HCT116 (cell line): Measurements from ENCODE around the gene PAM16. TPM values are rescaled to one million over a fixed set of nuclear protein-coding genes. Genes with fewer than 3 reads are reported as not detected.
"Not testable (repeated sequence)": the region's sequence is repeated elsewhere in the genome, so short reads cannot be mapped to it uniquely, and the experiment has no call there.

ENCODE experiments used
- ATAC-seq: fragments of 200-7000 bp; cut with Tn5 transposase; 2 replicates; pipeline ENCODE4 v1.9.1; 2020; ENCODE audit warnings: mild to moderate bottlenecking, moderate library complexity
- BruUV-seq: library from RNA; stranded (reverse); fragments of 400-500 nt; replicated peaks from 2 replicates; lab custom pipeline; 2021; lab: Mats Ljungman, UMichigan
- CTCF ChIA-PET: fragments of 300-600 bp; sonication (Branson Sonifier 250); formaldehyde crosslinking; loops from one replicate; lab custom pipeline; 2021; ENCODE audit warnings: antibody characterized with exemption; lab: Charles Lee
- POLR2A ChIA-PET: fragments of 300-600, 350-600 bp; sonication (Branson Sonifier 250); formaldehyde crosslinking; loops from one replicate; lab custom pipeline; 2021; ENCODE audit warnings: antibody characterized with exemption; lab: Charles Lee
- RAD21 ChIA-PET, 2 experiments: fragments of 300-600 bp; sonication (Branson Sonifier 250); formaldehyde crosslinking; loops; one replicate each; lab custom pipeline; 2023; ENCODE audit warnings: low total read pairs in 2 of 2; ENCODE audit not compliant: uncharacterized antibody in 2 of 2, unreplicated experiment in 2 of 2, low non-redundant PET in 1 of 2; lab: Charles Lee
- DNase-seq: peaks from one replicate; pipeline ENCODE4 v3.0.0-alpha.2; 2010; ENCODE audit warnings: low read depth, low spot score
- H2AFZ ChIP-seq: fragments of 200-600 bp; shearing (Covaris generic), sonication (generic); 2 replicates; pipeline ENCODE4 v1.6.1; 2017; ENCODE audit warnings: low read depth, mixed run types, mixed read lengths, antibody characterized with exemption, low read length; ENCODE audit not compliant: poor library complexity, severe bottlenecking
- H3K27ac ChIP-seq: 2 replicates; pipeline ENCODE4 v1.5.1; 2012; ENCODE audit warnings: low read depth, low read length
- H3K27me3 ChIP-seq: fragments of 200-600 bp; sonication (generic); 2 replicates; pipeline ENCODE4 v1.6.1; 2016; ENCODE audit warnings: mixed run types, low read length, mixed read lengths; ENCODE audit not compliant: insufficient read depth
- H3K36me3 ChIP-seq, 2 experiments: fragments of 200-500 bp in 1 of 2; fragments of 200-600 bp in 1 of 2; sonication (Bioruptor generic) in 1 of 2; sonication (generic) in 1 of 2; 2 replicates each; pipeline versions ENCODE4 v1.5.1 to v1.6.1; 2014 to 2016; ENCODE audit warnings: low read length in 2 of 2, inconsistent platforms in 1 of 2, mixed read lengths in 1 of 2, mixed run types in 1 of 2; ENCODE audit not compliant: insufficient read depth in 2 of 2, control insufficient read depth in 1 of 2
- H3K4me1 ChIP-seq, 2 experiments: fragments of 200-600 bp in 1 of 2; sonication (generic) in 1 of 2; 2 replicates each; pipeline versions ENCODE4 v1.5.1 to v1.6.1; 2012 to 2017; ENCODE audit warnings: low read length in 2 of 2, inconsistent platforms in 1 of 2, mild to moderate bottlenecking in 1 of 2, mixed read lengths in 1 of 2, mixed run types in 1 of 2, moderate library complexity in 1 of 2; ENCODE audit not compliant: insufficient read depth in 2 of 2, control insufficient read depth in 1 of 2
- H3K4me2 ChIP-seq: fragments of 200-600 bp; sonication (generic); 2 replicates; pipeline ENCODE4 v1.6.1; 2017; ENCODE audit warnings: mixed run types, low read length, mixed read lengths
- H3K4me3 ChIP-seq, 2 experiments: fragments of 200-600 bp in 1 of 2; sonication (generic) in 1 of 2; replicated peaks in 1 of 2; 2 replicates each; pipeline ENCODE4 v1.5.1; 2011 to 2016; ENCODE audit warnings: low read length in 2 of 2, control low read depth in 1 of 2, low read depth in 1 of 2, mild to moderate bottlenecking in 1 of 2, mixed read lengths in 1 of 2, mixed run types in 1 of 2
- H3K79me2 ChIP-seq: fragments of 200-600 bp; sonication (generic); 2 replicates; pipeline ENCODE4 v1.6.1; 2017; ENCODE audit warnings: mild to moderate bottlenecking, mixed run types, low read length, moderate library complexity, mixed read lengths; ENCODE audit not compliant: insufficient read depth
- H3K9ac ChIP-seq: fragments of 200-600 bp; sonication (generic); 2 replicates; pipeline ENCODE4 v1.6.1; 2016; ENCODE audit warnings: low read length, mixed read lengths
- H3K9me2 ChIP-seq: fragments of 200-600 bp; sonication (generic), shearing (Covaris generic); 2 replicates; pipeline ENCODE4 v1.6.1; 2017; ENCODE audit warnings: mixed run types, mild to moderate bottlenecking, moderate library complexity; ENCODE audit not compliant: insufficient read depth
- H3K9me3 ChIP-seq, 2 experiments: fragments of 200-500 bp in 1 of 2; fragments of 200-600 bp in 1 of 2; sonication (Bioruptor generic) in 1 of 2; sonication (generic) in 1 of 2; 2 replicates each; pipeline ENCODE4 v1.6.1; 2014 to 2017; ENCODE audit warnings: low read length in 2 of 2, mixed read lengths in 2 of 2, inconsistent platforms in 1 of 2, low read depth in 1 of 2, mild to moderate bottlenecking in 1 of 2, mixed run types in 1 of 2, moderate library complexity in 1 of 2; ENCODE audit not compliant: control insufficient read depth in 1 of 2, insufficient read depth in 1 of 2
- H4K20me1 ChIP-seq: fragments of 200-600 bp; sonication (generic), shearing (Covaris generic); 2 replicates; pipeline ENCODE4 v1.6.1; 2017; ENCODE audit warnings: mixed run types, mild to moderate bottlenecking, moderate library complexity; ENCODE audit not compliant: insufficient read depth
- RAD21 ChIP-seq: IDR thresholded peaks from 2 replicates; pipeline ENCODE4 v1.6.1; 2012; ENCODE audit warnings: low read depth, mild to moderate bottlenecking
- intact Hi-C: fragments of 100-400 bp; cut with micrococcal nuclease; formaldehyde crosslinking; loops from 2 replicates; pipeline ENCODE4 v1.10.0; 2022
- total RNA-seq: library from RNA; stranded (reverse); gene quantifications from one replicate; pipeline ENCODE4 v1.2.1, GENCODE V29; 2021; ENCODE audit not compliant: unreplicated experiment

The PAM16 gene
- total RNA-seq, 1 experiment from 2014 or later: 102 TPM

DNA sequence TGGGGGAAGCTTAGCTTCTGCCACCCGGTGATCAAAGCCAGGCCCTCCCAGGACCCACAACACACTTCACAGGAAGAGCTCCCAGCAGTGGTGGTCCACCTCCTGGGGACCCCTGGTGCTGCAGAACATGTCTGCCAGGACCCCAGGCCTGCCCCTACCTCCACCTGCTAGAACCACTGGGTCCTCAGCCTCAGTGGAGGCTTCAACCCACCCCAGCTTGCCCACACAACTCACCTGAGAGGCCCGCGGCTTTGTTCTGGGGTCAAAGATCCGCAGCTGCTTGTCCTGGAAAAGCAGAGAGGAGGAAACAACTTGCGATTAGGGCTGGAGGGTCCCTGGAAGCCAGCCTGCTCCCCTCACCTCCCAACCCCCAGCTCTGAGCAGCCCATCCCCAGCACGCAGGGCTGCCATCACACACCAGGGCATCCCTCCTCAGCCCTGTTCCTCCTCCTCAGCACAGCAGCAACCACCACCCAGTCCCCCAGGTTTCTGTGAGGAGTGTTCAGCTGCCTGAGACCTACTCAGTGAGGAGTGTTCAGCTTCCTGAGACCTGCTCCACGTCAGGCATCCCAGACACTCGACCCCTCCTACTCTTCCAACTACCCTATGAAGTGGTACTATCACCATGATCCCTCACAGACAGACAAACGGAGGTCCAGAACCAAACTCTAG lies 44.1 kb upstream of the PAM16 start:
- Histone ChIP-seq H4K20me1 (no peaks in the 10 kb centered on the region), H3K9ac (no peak overlapping the region)
- TF ChIP-seq RAD21: no peak
- TF ChIP-seq, all 23 proteins: peak for 0
- ATAC-seq (no peak), DNase-seq (no peak)
- intact Hi-C loops: no loop called here
- Histone ChIP-seq H3K4me2 (no peak overlapping the region), H3K4me3 (no peak overlapping the region), H3K9me3 (no peaks in the 10 kb centered on the region), H3K4me1 (peaks cover 11 to 14% of the 10 kb centered on the region in 2 experiments; a peak in 3 of 4 replicates), H3K27me3 (no peaks in the 10 kb centered on the region), H3K9me2 (no peaks in the 10 kb centered on the region), H2AFZ (no peak overlapping the region), H3K79me2 (no peaks in the 10 kb centered on the region), H3K36me3 (no peaks in the 10 kb centered on the region), H3K27ac (no peak overlapping the region)
- BruUV-seq: no TSS peak
- ChIA-PET CTCF (interaction anchor here (0.8 kb wide), 1 partner anchor 36 kb away, joined by 3 read pairs; no protein-coding TSS in a partner anchor), RAD21 (no interaction called here), POLR2A (interaction anchor here (1.4 kb wide), 1 partner anchor 20 kb away, joined by 3 read pairs; no protein-coding TSS in a partner anchor)

DNA sequence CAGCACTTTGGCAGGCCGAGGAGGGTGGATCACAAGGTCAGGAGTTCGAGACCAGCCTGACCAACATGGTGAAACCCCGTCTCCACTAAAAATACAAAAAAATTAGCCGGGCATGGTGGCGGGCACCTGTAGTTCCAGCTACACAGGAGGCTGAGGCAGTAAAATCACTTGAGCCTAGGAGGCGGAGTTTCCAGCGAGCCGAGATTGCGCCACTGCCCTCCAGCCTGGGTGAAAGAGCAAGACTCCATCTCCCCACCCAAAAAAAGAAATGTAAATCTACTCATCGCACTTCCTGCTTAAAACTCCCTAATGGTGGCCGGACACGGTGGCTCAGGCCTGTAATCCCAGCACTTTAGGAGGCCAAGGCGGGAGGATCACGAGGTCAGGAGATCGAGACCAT lies 42.7 kb upstream of the PAM16 start:
- POLR2A ChIA-PET: not testable (repeated sequence)

More for the DNA sequence above, 42.7 kb upstream of the PAM16 start:
- H3K4me1 ChIP-seq: peaks cover 11 to 14% of the 10 kb centered on the region in 2 experiments; a peak in 3 of 4 replicates
- DNase-seq, H3K4me3 ChIP-seq, H3K9ac ChIP-seq, BruUV-seq, H2AFZ ChIP-seq, H3K79me2 ChIP-seq, H4K20me1 ChIP-seq, H3K27me3 ChIP-seq, H3K9me3 ChIP-seq, H3K4me2 ChIP-seq, ATAC-seq, H3K9me2 ChIP-seq, RAD21 ChIA-PET, intact Hi-C loops, H3K36me3 ChIP-seq, H3K27ac ChIP-seq: not testable (repeated sequence)
- CTCF ChIA-PET: interaction anchor here (0.9 kb wide), 1 partner anchor 10 kb away, joined by 3 read pairs; no protein-coding TSS in a partner anchor
